GM12891 (cell line): Measurements from ENCODE around the gene HMCN1.
"Not testable (repeated sequence)": the region's sequence is repeated elsewhere in the genome, so short reads cannot be mapped to it uniquely, and the experiment has no call there.

ENCODE experiments used
- DNase-seq: peaks from one replicate; pipeline ENCODE4 v3.0.0; 2011; ENCODE audit warnings: low spot score; ENCODE audit not compliant: insufficient read length
- FAIRE-seq: peaks from 2 replicates; lab custom pipeline; 2011; peaks lifted over from hg19 to GRCh38; lab: Jason Lieb, UNC
- PAX5 ChIP-seq: IDR thresholded peaks from 2 replicates; pipeline ENCODE4 v1.6.1; 2011; ENCODE audit warnings: low read length, moderate library complexity, mild to moderate bottlenecking; ENCODE audit not compliant: insufficient read depth, severe bottlenecking
- POLR2A ChIP-seq: IDR thresholded peaks from 2 replicates; pipeline ENCODE4 v1.6.1; 2011; ENCODE audit warnings: low read depth, low read length, control low read depth
- POLR2AphosphoS5 ChIP-seq: IDR thresholded peaks from 2 replicates; pipeline ENCODE4 v1.6.1; 2011; ENCODE audit warnings: low read depth, low read length, control low read depth
- POU2F2 ChIP-seq: IDR thresholded peaks from 2 replicates; pipeline ENCODE4 v1.6.1; 2011; ENCODE audit warnings: low read depth, mild to moderate bottlenecking, control low read depth, low read length, moderate library complexity
- SPI1 ChIP-seq: IDR thresholded peaks from 2 replicates; pipeline ENCODE4 v1.6.1; 2011; ENCODE audit warnings: low read depth, low read length, control low read depth
- TAF1 ChIP-seq: IDR thresholded peaks from 2 replicates; pipeline ENCODE4 v1.6.1; 2011; ENCODE audit warnings: low read depth, low read length, control low read depth

The HMCN1 gene

GRCh38 chr1:186191511-186191910 is 457.3 kb downstream of the HMCN1 start:
- FAIRE-seq (no peak), DNase-seq (no peak)
- TF ChIP-seq PAX5 (no peak), SPI1 (no peak), POLR2A (no peak), POU2F2 (no peak), POLR2AphosphoS5 (no peak), TAF1 (no peak)

- FAIRE-seq (no peak), DNase-seq (no peak)
- no peak for TF ChIP-seq TAF1
- no peak for TF ChIP-seq PAX5
- no peak for TF ChIP-seq POU2F2
- TF ChIP-seq POLR2AphosphoS5 = no peak
- no peak for TF ChIP-seq SPI1
- TF ChIP-seq POLR2A = no peak
These were observed 459.0 kb downstream of the HMCN1 start for GRCh38 chr1:186193224-186193623.

- DNase-seq (no peak), FAIRE-seq (no peak)
- no peak for TF ChIP-seq TAF1
- TF ChIP-seq POU2F2 = no peak
- no peak for TF ChIP-seq PAX5
- peak; percentile 95 for TF ChIP-seq SPI1
- TF ChIP-seq POLR2AphosphoS5 = no peak
These were observed 460.0 kb downstream of the HMCN1 start for GRCh38 chr1:186194107-186194756.

- no peak for TF ChIP-seq POLR2A
- no peak for TF ChIP-seq TAF1
- no peak for TF ChIP-seq PAX5
- DNase-seq = no peak
- FAIRE-seq = no peak
These were observed 461.3 kb downstream of the HMCN1 start for GRCh38 chr1:186195377-186195931.

- FAIRE-seq = no peak
- DNase-seq = no peak
- TF ChIP-seq POLR2A (no peak), PAX5 (no peak), POU2F2 (no peak), SPI1 (no peak), POLR2AphosphoS5 (no peak), TAF1 (no peak)
These were observed 468.1 kb downstream of the HMCN1 start for GRCh38 chr1:186202271-186202764.

GRCh38 chr1:186202776-186203175 is 468.6 kb downstream of the HMCN1 start:
- no peak for TF ChIP-seq POLR2AphosphoS5
- no peak for TF ChIP-seq PAX5
- no peak for TF ChIP-seq POLR2A
- no peak for TF ChIP-seq SPI1
- TF ChIP-seq POU2F2 = no peak
- TF ChIP-seq TAF1 = no peak
- DNase-seq (no peak), FAIRE-seq (no peak)

- DNase-seq (no peak), FAIRE-seq (no peak)
- TF ChIP-seq POU2F2 (no peak), PAX5 (no peak), SPI1 (no peak)
These were observed 471.9 kb downstream of the HMCN1 start for GRCh38 chr1:186206048-186206570.

- DNase-seq = no peak
- no peak for FAIRE-seq
- TF ChIP-seq PAX5 = no peak
- TF ChIP-seq POLR2A = no peak
- TF ChIP-seq TAF1 = no peak
- TF ChIP-seq POLR2AphosphoS5 = no peak
- no peak for TF ChIP-seq POU2F2
- no peak for TF ChIP-seq SPI1
These were observed 473.3 kb downstream of the HMCN1 start for GRCh38 chr1:186207391-186208085.

- FAIRE-seq (no peak), DNase-seq (no peak)
- TF ChIP-seq POU2F2 = no peak
- TF ChIP-seq TAF1 = no peak
- TF ChIP-seq PAX5 = no peak
- TF ChIP-seq POLR2AphosphoS5 = no peak
- TF ChIP-seq POLR2A = no peak
- no peak for TF ChIP-seq SPI1
These were observed 474.4 kb downstream of the HMCN1 start for GRCh38 chr1:186208405-186209129.

- TF ChIP-seq POU2F2 (no peak), POLR2AphosphoS5 (no peak), TAF1 (no peak), SPI1 (no peak), PAX5 (no peak), POLR2A (no peak)
- DNase-seq = no peak
- FAIRE-seq = no peak
These were observed 476.1 kb downstream of the HMCN1 start for GRCh38 chr1:186210258-186210657.

- not testable (repeated sequence) for DNase-seq, FAIRE-seq
These were observed 477.4 kb downstream of the HMCN1 start for GRCh38 chr1:186211583-186211982.
